ENCODE results near the gene OSGEPL1.

GRCh38 chr2:189700681-189701080, 61.9 kb downstream of the OSGEPL1 start:
- TF ChIP-seq CTCF (IDR thresholded peaks at IDR 0.05), result no peak
- TF ChIP-seq POLR2A (IDR thresholded peaks at IDR 0.05), result no peak
